Fibroblast of lung (primary cell): ENCODE results near the gene STXBP6.

Experiments used
- EZH2 ChIP-seq: IDR thresholded peaks from 2 replicates; pipeline ENCODE4 v1.5.1; 2012; ENCODE audit warnings: low read length, control low read depth, mild to moderate bottlenecking; ENCODE audit errors: missing control alignments
- TF ChIP-seq, protein P1 (sequence below), 2 donors: IDR thresholded peaks in 1 of 2; conservative IDR thresholded peaks in 1 of 2; 1 replicate in 1 of 2; 2 replicates in 1 of 2; pipeline ENCODE4 v1.5.1; 2011 to 2012; ENCODE audit warnings: low read length in 2 of 2, control low read depth in 1 of 2, inconsistent platforms in 1 of 2, low read depth in 1 of 2, mild to moderate bottlenecking in 1 of 2

GRCh38 chr14:24859559-24859958 is 190.4 kb downstream of the STXBP6 start:
- TF ChIP-seq, protein P1, sequence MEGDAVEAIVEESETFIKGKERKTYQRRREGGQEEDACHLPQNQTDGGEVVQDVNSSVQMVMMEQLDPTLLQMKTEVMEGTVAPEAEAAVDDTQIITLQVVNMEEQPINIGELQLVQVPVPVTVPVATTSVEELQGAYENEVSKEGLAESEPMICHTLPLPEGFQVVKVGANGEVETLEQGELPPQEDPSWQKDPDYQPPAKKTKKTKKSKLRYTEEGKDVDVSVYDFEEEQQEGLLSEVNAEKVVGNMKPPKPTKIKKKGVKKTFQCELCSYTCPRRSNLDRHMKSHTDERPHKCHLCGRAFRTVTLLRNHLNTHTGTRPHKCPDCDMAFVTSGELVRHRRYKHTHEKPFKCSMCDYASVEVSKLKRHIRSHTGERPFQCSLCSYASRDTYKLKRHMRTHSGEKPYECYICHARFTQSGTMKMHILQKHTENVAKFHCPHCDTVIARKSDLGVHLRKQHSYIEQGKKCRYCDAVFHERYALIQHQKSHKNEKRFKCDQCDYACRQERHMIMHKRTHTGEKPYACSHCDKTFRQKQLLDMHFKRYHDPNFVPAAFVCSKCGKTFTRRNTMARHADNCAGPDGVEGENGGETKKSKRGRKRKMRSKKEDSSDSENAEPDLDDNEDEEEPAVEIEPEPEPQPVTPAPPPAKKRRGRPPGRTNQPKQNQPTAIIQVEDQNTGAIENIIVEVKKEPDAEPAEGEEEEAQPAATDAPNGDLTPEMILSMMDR (conservative IDR thresholded peaks at IDR 0.05 in 1 of 2, IDR thresholded peaks at IDR 0.05 in 1 of 2; ENCODE audit: low read depth in 1 of 2, low read length in 2 of 2): no peak
- TF ChIP-seq EZH2: no peak
